HUDEP-2 (cell line): ENCODE results near the gene DISC1.

Experiments used
- DNase-seq, 76 experiments: peaks; one replicate each; lab custom pipeline; 2025; ENCODE audit not compliant: unreplicated experiment in 76 of 76; lab: John Stamatoyannopoulos, UW

The DISC1 gene

GRCh38 chr1:232017759-232018158 lies 391.2 kb downstream of the DISC1 start:
- DNase-seq: no peak

- no peak for DNase-seq
Measured at GRCh38 chr1:232018231-232019025, 391.8 kb downstream of the DISC1 start.

- DNase-seq: no peak
Measured at GRCh38 chr1:232019026-232019340, 392.4 kb downstream of the DISC1 start.

- no peak for DNase-seq
Measured at GRCh38 chr1:232020352-232020751, 393.8 kb downstream of the DISC1 start.

- DNase-seq: no peak
Measured at GRCh38 chr1:232029315-232029714, 402.7 kb downstream of the DISC1 start.

GRCh38 chr1:232031156-232031555 lies 404.6 kb downstream of the DISC1 start:
- no peak for DNase-seq

- no peak for DNase-seq
Measured at GRCh38 chr1:232033285-232033684, 406.7 kb downstream of the DISC1 start.

- DNase-seq: no peak
Measured at GRCh38 chr1:232034556-232034955, 408.0 kb downstream of the DISC1 start.

- no peak for DNase-seq
Measured at GRCh38 chr1:232036181-232036933, 409.8 kb downstream of the DISC1 start.

- no peak for DNase-seq
Measured at GRCh38 chr1:232037774-232038388, 411.3 kb downstream of the DISC1 start.

GRCh38 chr1:232038706-232039677 lies 412.4 kb downstream of the DISC1 start:
- no peak for DNase-seq

- no peak for DNase-seq
Measured at GRCh38 chr1:232040260-232040659, 413.7 kb downstream of the DISC1 start.

- DNase-seq: no peak
Measured at GRCh38 chr1:232044728-232045127, 418.1 kb downstream of the DISC1 start.

- DNase-seq: no peak
Measured at GRCh38 chr1:232045139-232045994, 418.8 kb downstream of the DISC1 start.

- no peak for DNase-seq
Measured at GRCh38 chr1:232046451-232047306, 420.1 kb downstream of the DISC1 start.

- DNase-seq: no peak
Measured at GRCh38 chr1:232047473-232047872, 420.9 kb downstream of the DISC1 start.

- no peak for DNase-seq
Measured at GRCh38 chr1:232048481-232048880, 421.9 kb downstream of the DISC1 start.

GRCh38 chr1:232049335-232049734 lies 422.7 kb downstream of the DISC1 start:
- DNase-seq: no peak
